ENCODE results near the gene PPP1R37.

Gene PPP1R37

GRCh38 chr19:45135176-45135885 lies 42.4 kb downstream of the PPP1R37 start:
- no peaks in the 10 kb centered on the region; a peak in 1 of 3 replicates for H3K36me3 ChIP-seq (ENCODE audit: control insufficient read depth in 2 of 2, insufficient read depth in 1 of 2, low read length in 2 of 2)
- no peak for TF ChIP-seq ZNF596 (tag by site-specific recombination; IDR thresholded peaks at IDR 0.05)
- TF ChIP-seq ZNF214 (tag by site-specific recombination; IDR thresholded peaks at IDR 0.05; ENCODE audit: borderline replicate concordance), result no peak
- no peak for TF ChIP-seq ZNF654 (tag by site-specific recombination; IDR thresholded peaks at IDR 0.05; ENCODE audit: low read depth)
- no peak for TF ChIP-seq ZNF555 (tag by site-specific recombination; conservative IDR thresholded peaks at IDR 0.05)
- TF ChIP-seq ZNF560 (tag by site-specific recombination; IDR thresholded peaks at IDR 0.05; ENCODE audit: borderline replicate concordance), result no peak
- TF ChIP-seq PRDM10 (tag by site-specific recombination; IDR thresholded peaks at IDR 0.05), result no peak
- TF ChIP-seq ZNF544 (tag by site-specific recombination; IDR thresholded peaks at IDR 0.05), result no peak
- no peak for TF ChIP-seq TRIM28 (IDR thresholded peaks at IDR 0.05; ENCODE audit: borderline replicate concordance, low read length)
- no peak for TF ChIP-seq ZNF707 (tag by site-specific recombination; IDR thresholded peaks at IDR 0.05)
- no peak for TF ChIP-seq ZNF768 (tag by site-specific recombination; IDR thresholded peaks at IDR 0.05)
- TF ChIP-seq GLI4 (tag by site-specific recombination; IDR thresholded peaks at IDR 0.05), result no peak
- TF ChIP-seq ZBTB21 (tag by site-specific recombination; IDR thresholded peaks at IDR 0.05), result no peak
- no peak for TF ChIP-seq GLIS1 (tag by site-specific recombination; IDR thresholded peaks at IDR 0.05)
- TF ChIP-seq ZNF626 (tag by site-specific recombination; IDR thresholded peaks at IDR 0.05), result no peak
- no peak for TF ChIP-seq ATF2 (tag by site-specific recombination; IDR thresholded peaks at IDR 0.05; ENCODE audit: low read depth)
- H3K9me3 ChIP-seq (ENCODE audit: control insufficient read depth, insufficient read depth, low read depth, low read length), result no peaks in the 10 kb centered on the region
- H3K27ac ChIP-seq (ENCODE audit: extremely low read depth, low read depth, low read length), result no peak overlapping the region
- H3K4me3 ChIP-seq (ENCODE audit: low read depth, low read length), result no peak overlapping the region
- ChIA-PET CTCF (interaction anchor here (0.7 to 3.2 kb wide), 3 partner anchors 8 to 1069 kb away, joined by 4 to 23 read pairs (median 6); no protein-coding TSS in a partner anchor), POLR2A (interaction anchor here (0.5 kb wide), 1 partner anchor 269 kb away, joined by 4 read pairs; no protein-coding TSS in a partner anchor)
- peaks cover 8% of the 10 kb centered on the region; the same call in 1 of the 2 replicates for H3K4me1 ChIP-seq (ENCODE audit: control insufficient read depth, insufficient read depth, low read length)

- POLR2A ChIA-PET, result interaction anchor here (1.7 kb wide), 1 partner anchor 45 kb away, joined by 4 read pairs; no protein-coding TSS in a partner anchor
- Histone ChIP-seq H3K4me1 (ENCODE audit: control insufficient read depth, insufficient read depth, low read length) (peaks cover 5% of the 10 kb centered on the region; the same call in 1 of the 2 replicates), H3K27ac (ENCODE audit: extremely low read depth, low read depth, low read length) (peak overlapping the region; percentile 52), H3K4me3 (ENCODE audit: low read depth, low read length) (no peak overlapping the region), H3K9me3 (ENCODE audit: control insufficient read depth, insufficient read depth, low read depth, low read length) (no peaks in the 10 kb centered on the region), H3K36me3 (ENCODE audit: control insufficient read depth in 2 of 2, insufficient read depth in 1 of 2, low read length in 2 of 2) (peaks cover 0 to 12% of the 10 kb centered on the region in 2 experiments; a peak in 2 of 3 replicates)
- CTCF ChIA-PET, result interaction anchor here (0.6 to 3.2 kb wide), 5 partner anchors 11 to 185 kb away, joined by 3 to 23 read pairs (median 4); no protein-coding TSS in a partner anchor
- TF ChIP-seq ZSCAN16 (tag by site-specific recombination; IDR thresholded peaks at IDR 0.05) (no peak), ZNF394 (tag by site-specific recombination; IDR thresholded peaks at IDR 0.05; ENCODE audit: borderline replicate concordance) (peak; percentile 65; the same call in 1 of the 2 replicates), GLIS1 (tag by site-specific recombination; IDR thresholded peaks at IDR 0.05) (peak; percentile 56)
Observed at GRCh38 chr19:45136507-45137178, 43.7 kb downstream of the PPP1R37 start.

Data from HEK293 (cell line).